ENCODE results near the gene UBE2U.

DNA sequence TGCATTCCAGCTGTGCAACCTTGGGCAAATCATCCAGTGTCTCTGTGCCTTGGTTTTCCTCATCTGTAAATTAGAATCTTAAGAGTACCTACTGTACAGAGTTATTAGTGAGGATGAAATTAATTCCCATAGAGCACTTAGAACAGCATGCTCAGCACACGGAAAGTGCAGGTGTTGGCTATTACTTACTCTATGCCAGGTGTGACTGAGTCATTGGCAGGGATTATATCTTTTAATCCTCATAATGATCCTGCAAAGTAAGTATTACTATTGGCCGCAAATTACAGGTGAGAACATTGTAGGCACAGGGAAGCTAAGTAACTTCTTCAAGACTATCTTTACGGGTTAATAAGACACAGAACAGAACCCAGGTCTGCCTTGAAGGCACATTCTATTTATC is 6.3 kb upstream of the UBE2U start:
- TF ChIP-seq, protein P1, sequence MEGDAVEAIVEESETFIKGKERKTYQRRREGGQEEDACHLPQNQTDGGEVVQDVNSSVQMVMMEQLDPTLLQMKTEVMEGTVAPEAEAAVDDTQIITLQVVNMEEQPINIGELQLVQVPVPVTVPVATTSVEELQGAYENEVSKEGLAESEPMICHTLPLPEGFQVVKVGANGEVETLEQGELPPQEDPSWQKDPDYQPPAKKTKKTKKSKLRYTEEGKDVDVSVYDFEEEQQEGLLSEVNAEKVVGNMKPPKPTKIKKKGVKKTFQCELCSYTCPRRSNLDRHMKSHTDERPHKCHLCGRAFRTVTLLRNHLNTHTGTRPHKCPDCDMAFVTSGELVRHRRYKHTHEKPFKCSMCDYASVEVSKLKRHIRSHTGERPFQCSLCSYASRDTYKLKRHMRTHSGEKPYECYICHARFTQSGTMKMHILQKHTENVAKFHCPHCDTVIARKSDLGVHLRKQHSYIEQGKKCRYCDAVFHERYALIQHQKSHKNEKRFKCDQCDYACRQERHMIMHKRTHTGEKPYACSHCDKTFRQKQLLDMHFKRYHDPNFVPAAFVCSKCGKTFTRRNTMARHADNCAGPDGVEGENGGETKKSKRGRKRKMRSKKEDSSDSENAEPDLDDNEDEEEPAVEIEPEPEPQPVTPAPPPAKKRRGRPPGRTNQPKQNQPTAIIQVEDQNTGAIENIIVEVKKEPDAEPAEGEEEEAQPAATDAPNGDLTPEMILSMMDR (IDR thresholded peaks at IDR 0.05) = no peak
- no peak for TF ChIP-seq POLR2A (IDR thresholded peaks at IDR 0.05)
- TF ChIP-seq EP300 (IDR thresholded peaks at IDR 0.05) = no peak

Measured in ovary (tissue), 3 donors.